ACHN (cell line): Measurements from ENCODE around the gene SYMPK.

ENCODE experiments used
- DNase-seq: peaks from one replicate; pipeline ENCODE4 v3.0.0-alpha.2; 2015
- in situ Hi-C: cut with HindIII; loops from 2 replicates; pipeline ENCODE4 v1.10.0; 2017; ENCODE audit warnings: low sequenced_read_pairs, low pct_ligation_motif_present, low pct_unique_long_range_greater_than_20kb

The SYMPK gene

GRCh38 chr19:45887200-45887710, 24.3 kb upstream of the SYMPK start:
- DNase-seq: no peak
- in situ Hi-C loops: no loop called here

GRCh38 chr19:45886427-45887199, 23.7 kb upstream of the SYMPK start:
- in situ Hi-C loops: no loop called here
- DNase-seq: peak; percentile 94

- in situ Hi-C loops: no loop called here
- peak; percentile 92 for DNase-seq
Observed at GRCh38 chr19:45885556-45886426, 22.8 kb upstream of the SYMPK start, which contains the start of gene IRF2BP1. TSS of gene IRF2BP1 (minus strand) at chr19:45886141. CDS start at chr19:45885774, 367 bp downstream.

GRCh38 chr19:45884682-45885555, 22.0 kb upstream of the SYMPK start:
- DNase-seq: no peak
- in situ Hi-C loops: no loop called here

GRCh38 chr19:45883881-45884681, 21.1 kb upstream of the SYMPK start:
- no peak for DNase-seq
- in situ Hi-C loops: no loop called here

- in situ Hi-C loops: no loop called here
- DNase-seq: no peak
Observed at GRCh38 chr19:45883586-45883880, 20.6 kb upstream of the SYMPK start.

- peak; percentile 86 for DNase-seq
Observed at GRCh38 chr19:45882652-45883585, 20.0 kb upstream of the SYMPK start.

GRCh38 chr19:45881909-45882528, 19.1 kb upstream of the SYMPK start:
- no peak for DNase-seq
- in situ Hi-C loops: no loop called here

More at GRCh38 chr19:45882652-45883585, 20.0 kb upstream of the SYMPK start:
- in situ Hi-C loops: no loop called here

GRCh38 chr19:45881082-45881908, 18.3 kb upstream of the SYMPK start:
- DNase-seq: no peak
- in situ Hi-C loops: no loop called here

- in situ Hi-C loops: no loop called here
- no peak for DNase-seq
Observed at GRCh38 chr19:45879971-45880370, 17.0 kb upstream of the SYMPK start.

GRCh38 chr19:45879055-45879454, 16.1 kb upstream of the SYMPK start:
- in situ Hi-C loops: no loop called here
- no peak for DNase-seq

GRCh38 chr19:45878043-45878794, 15.3 kb upstream of the SYMPK start:
- in situ Hi-C loops: no loop called here
- no peak for DNase-seq

- DNase-seq: no peak
- in situ Hi-C loops: no loop called here
Observed at GRCh38 chr19:45876411-45877197, 13.7 kb upstream of the SYMPK start.

GRCh38 chr19:45876161-45876410, 13.1 kb upstream of the SYMPK start:
- DNase-seq: no peak
- in situ Hi-C loops: no loop called here

GRCh38 chr19:45874620-45874966, 11.6 kb upstream of the SYMPK start:
- in situ Hi-C loops: no loop called here
- DNase-seq: no peak
